ENCODE measurements around the gene CERT1.

GRCh38 chr5:75389430-75389829, 122.0 kb downstream of the CERT1 start:
- TF ChIP-seq CTCF (IDR thresholded peaks at IDR 0.05) (no peak), POLR2AphosphoS5 (IDR thresholded peaks at IDR 0.05; ENCODE audit: low read depth, low read length) (no peak), ELF1 (IDR thresholded peaks at IDR 0.05) (no peak), EP300 (IDR thresholded peaks at IDR 0.05; ENCODE audit: borderline replicate concordance in 1 of 2, low read depth in 1 of 2, low read length in 1 of 2) (no peak), PBX3 (IDR thresholded peaks at IDR 0.05) (no peak), RCOR1 (IDR thresholded peaks at IDR 0.05; ENCODE audit: low read length) (no peak), TAF1 (IDR thresholded peaks at IDR 0.05; ENCODE audit: borderline replicate concordance, low read depth, low read length) (no peak), GATA2 (CRISPR knock-in tag; IDR thresholded peaks at IDR 0.05) (no peak), NFIC (IDR thresholded peaks at IDR 0.05; ENCODE audit: borderline replicate concordance) (no peak)

Data from SK-N-SH (cell line).